Activated CD4-positive, alpha-beta T cell treated with anti-CD3 and anti-CD28 coated beads, Interleukin-2, amount 50 U/mL, for 16 hours (primary cell): ENCODE results near the gene ABCB8.

ENCODE experiments used
- DNase-seq: peaks from one replicate; pipeline ENCODE4 v3.0.0-alpha.2; 2020

Gene ABCB8

GRCh38 chr7:151028131-151028947 is at the start of gene ABCB8:
Gene ABCB8 (plus strand): TSS chr7:151028450. CDS start chr7:151028516, 66 bp downstream.
- DNase-seq: peak; percentile 100

- no peak for DNase-seq
These were observed 48.4 kb upstream of the ABCB8 start for GRCh38 chr7:150979713-150980390.

GRCh38 chr7:150980663-150981062 is 47.6 kb upstream of the ABCB8 start:
- DNase-seq: no peak

DNA sequence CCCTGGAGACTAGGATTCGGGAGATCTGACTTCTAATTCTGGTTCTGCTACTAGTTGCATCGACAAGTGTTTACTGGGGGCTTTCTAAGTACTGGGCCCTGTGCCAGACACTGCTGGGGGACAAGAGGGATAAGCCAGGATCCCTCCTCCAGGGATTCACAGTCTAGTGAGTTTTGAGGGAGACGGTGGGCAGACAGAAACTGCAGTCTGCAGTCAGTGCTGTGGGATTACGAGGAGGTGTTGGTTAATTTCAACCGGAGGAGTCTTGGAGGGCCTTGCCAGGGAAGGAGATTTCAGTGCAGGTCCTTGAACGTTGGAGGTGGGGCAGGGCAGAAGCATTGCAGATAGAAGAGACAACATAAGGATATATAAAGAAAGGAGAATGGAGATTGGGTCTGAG is 46.6 kb upstream of the ABCB8 start:
- no peak for DNase-seq

GRCh38 chr7:150982351-150982750 is 45.9 kb upstream of the ABCB8 start:
- no peak for DNase-seq

GRCh38 chr7:150983893-150984368 is 44.3 kb upstream of the ABCB8 start:
- DNase-seq: peak; percentile 29

DNA sequence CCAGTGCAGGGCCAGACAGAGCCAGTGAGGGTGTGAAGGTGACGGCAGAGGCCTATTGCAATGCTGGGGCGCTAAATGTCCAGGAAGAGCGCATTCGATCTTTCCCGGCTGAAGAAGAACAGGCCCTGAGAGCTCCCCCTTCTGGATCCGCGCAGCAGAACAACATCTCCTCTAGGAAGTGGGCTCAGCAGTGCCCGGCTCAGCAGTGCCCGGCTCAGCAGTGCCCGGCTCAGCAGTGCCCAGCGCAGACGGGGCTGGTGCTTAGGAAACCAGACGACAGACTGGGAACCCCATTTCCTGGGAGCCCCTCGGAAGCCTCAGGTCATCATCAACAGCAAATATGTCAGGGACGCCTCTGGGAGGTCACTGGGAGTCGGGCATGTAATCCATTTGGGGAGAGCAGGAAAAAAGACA is 42.1 kb upstream of the ABCB8 start:
- DNase-seq: peak; percentile 46

- no peak for DNase-seq
These were observed 41.7 kb upstream of the ABCB8 start for GRCh38 chr7:150986556-150986955.

DNA sequence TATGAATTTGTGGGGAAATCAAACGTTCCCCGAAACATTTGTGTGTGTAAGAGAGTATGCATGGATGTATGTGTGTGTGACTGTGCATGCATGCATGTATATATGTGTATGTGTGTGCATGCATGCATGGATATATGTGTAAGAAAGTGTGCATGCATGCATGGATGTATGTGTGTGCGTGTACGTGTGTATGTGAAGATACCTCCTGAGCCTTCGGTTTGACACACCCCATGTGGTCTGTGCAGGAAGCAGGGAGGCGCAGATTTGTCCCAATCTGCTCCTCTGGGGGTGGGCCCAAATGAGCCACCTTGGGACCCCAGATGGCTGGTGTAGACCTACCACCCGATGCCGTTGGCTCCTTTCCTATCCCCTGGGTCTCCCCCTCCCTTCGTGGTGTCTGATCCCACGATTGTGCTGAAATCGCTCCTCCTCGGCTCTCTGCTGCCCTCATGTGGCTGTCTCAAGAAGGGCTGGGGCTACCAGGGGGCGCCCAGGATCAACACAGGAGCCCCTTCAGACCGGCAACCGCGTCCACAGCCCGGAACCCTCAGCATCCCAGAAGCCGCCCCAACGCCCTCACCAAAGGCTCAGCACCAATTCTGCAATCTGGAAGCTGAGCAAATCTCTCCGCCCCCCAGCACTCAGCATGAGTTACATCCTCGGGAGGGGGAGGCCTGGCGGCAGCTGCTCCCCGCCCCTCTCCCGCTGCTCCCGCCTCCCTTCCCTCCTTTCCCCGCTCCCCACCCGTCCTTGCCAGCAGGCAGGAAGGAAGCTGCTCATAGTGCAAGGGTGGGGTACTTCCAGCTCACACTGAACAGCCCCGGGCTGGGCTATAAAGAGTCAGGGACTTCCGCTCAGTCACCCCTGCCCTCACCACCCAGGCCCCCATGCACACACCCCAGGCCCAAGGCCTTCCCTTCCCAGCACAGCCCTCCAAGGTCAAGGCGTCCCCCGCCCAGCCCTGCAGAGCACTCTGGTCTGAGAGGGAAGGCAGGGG is 39.7 kb upstream of the ABCB8 start:
- DNase-seq: peak; percentile 66

- no peak for DNase-seq
These were observed 38.8 kb upstream of the ABCB8 start for GRCh38 chr7:150989456-150989855.

DNA sequence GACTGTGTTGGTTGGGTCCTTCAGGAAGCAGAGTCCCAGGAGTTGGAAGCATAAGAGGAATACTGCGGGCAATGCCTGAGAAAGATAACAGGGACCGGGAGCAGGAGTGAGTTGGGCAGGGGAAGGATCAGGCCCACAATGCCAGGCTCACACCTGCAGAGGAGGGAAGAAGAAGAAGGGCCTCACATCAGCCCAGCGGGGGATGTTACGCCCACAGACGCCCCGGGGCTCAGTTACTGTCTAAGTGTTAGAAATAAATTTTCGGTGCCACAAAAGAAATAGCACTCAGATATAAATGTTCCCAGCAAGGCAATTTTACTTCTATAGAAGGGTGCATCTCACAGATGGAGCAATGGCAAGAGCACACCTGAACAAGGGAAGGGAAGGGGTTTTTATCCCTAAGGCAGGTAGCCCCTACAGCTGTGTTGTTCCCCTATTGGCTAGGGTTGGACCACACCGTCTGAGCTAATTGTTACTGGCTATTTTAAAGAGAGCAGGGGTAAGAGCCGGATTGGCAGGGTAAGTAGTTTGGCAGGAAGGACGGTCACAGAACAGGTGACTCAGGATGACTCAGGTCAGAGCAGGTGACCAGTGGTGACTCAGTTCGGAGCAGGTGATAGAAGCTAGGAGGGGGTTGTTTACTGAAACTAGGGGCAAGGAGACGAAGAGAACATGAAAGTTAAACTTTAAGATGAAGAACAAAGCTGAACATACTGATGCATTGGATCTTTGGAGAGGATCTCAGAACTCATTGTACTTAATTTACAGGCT is 37.6 kb upstream of the ABCB8 start, which contains the start of gene NOS3:
TSS of gene NOS3 (plus strand) at position 602 of the 771 bp plus-strand sequence. CDS start 2,787 bp downstream, outside the sequence.
- no peak for DNase-seq

- no peak for DNase-seq
These were observed 36.1 kb upstream of the ABCB8 start for GRCh38 chr7:150992051-150992640.

- no peak for DNase-seq
These were observed 35.4 kb upstream of the ABCB8 start for GRCh38 chr7:150992833-150993302.

DNA sequence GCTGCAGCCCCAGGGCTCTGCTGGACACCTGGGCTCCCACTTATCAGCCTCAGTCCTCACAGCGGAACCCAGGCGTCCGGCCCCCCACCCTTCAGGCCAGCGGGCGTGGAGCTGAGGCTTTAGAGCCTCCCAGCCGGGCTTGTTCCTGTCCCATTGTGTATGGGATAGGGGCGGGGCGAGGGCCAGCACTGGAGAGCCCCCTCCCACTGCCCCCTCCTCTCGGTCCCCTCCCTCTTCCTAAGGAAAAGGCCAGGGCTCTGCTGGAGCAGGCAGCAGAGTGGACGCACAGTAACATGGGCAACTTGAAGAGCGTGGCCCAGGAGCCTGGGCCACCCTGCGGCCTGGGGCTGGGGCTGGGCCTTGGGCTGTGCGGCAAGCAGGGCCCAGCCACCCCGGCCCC is 34.7 kb upstream of the ABCB8 start:
- DNase-seq: no peak

DNA sequence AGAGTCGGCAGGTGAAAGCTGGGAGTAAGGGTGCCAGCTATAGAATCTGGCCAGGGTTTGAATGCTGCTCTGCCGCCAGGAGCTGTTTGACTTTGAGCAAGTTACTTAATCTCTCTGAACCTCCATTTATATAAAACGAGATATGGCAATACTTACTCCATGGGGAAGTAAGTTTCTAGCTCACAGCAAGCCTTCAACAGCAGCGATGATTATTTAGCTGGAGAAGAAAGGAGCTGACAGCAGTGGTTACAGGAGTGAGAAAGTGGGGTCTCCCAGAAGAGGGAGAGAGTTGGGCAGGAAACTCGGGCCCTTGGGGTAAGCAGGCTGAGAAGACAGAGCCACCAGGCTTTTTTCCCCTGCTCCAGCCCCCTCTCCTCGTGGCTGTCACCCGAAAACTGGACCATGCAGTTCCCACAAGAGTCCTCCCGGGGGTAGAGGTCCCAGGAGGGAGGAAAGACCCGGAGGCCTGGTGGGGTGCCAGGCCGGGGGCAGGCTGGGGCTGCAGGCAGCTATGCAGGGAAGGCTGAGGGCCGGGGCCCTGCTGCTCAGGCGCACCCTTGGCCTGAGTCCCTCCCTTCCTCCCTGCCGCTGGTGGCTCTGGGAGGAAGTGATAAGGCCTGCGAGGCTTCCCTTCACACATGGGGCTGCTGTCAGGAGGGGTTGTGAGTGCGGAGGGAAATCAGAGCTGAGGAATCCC is 34.0 kb upstream of the ABCB8 start:
- no peak for DNase-seq

DNA sequence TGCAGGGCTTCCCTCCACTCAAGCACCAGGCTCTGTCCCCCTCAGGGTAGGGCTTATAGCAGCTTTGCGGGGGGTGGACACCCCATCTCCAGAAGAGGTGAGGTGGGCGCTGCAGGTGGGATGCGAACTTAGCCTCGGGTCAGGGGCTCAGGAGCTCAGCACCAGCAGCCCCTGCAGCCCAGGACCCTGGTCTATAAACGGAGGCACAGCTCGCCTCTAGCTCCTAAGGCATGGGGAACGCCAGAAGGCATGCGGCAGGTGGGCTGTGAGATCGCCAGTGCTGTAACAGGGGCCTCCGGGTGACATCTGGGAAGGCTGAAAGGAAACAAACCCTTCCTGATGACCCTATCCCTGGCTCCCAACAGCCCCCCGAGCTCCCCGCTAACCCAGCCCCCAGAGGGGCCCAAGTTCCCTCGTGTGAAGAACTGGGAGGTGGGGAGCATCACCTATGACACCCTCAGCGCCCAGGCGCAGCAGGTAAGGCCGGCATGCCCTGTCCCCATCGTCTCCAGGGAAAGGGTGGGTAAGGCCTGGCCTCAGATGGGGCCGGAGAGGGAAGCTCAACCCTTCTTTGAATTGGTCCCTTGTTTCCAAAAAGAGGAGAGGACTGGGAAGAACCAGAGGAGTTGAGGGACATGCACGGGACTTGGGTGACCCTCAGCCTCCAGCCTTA is 33.3 kb upstream of the ABCB8 start:
- DNase-seq: no peak

DNA sequence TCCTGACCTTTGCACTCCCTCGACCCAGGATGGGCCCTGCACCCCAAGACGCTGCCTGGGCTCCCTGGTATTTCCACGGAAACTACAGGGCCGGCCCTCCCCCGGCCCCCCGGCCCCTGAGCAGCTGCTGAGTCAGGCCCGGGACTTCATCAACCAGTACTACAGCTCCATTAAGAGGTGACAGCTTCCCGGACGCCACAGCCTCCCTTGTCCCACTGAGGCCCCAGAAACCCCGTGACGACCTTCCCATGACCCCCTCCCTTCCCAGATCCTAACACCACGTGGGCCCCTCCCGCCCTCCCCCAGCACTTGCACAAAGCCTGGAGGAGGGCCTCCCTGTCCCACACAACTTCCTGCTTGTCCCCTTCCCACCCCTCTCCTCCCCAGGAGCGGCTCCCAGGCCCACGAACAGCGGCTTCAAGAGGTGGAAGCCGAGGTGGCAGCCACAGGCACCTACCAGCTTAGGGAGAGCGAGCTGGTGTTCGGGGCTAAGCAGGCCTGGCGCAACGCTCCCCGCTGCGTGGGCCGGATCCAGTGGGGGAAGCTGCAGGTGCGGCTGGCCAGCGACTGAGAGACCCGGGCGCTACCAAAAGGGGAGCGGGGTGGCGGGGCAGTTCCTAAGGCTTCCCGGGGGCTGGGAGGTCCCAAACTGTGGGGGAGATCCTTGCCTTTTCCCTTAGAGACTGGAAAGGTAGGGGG is 31.7 kb upstream of the ABCB8 start:
- DNase-seq: no peak

GRCh38 chr7:150997075-150997511 is 31.2 kb upstream of the ABCB8 start:
- no peak for DNase-seq

GRCh38 chr7:150997817-150998216 is 30.4 kb upstream of the ABCB8 start:
- DNase-seq: no peak
